Neural progenitor cell (in vitro differentiated cells): ENCODE data around the gene SPINK6.

Experiments used
- EZH2 ChIP-seq: fragments of 200-600 bp; sonication (generic); IDR thresholded peaks from 2 replicates; pipeline ENCODE4 v1.6.1; 2017; ENCODE audit warnings: antibody characterized with exemption, mild to moderate bottlenecking, moderate library complexity
- EZH2phosphoT487 ChIP-seq: fragments of 200-600 bp; sonication (generic); IDR thresholded peaks from 2 replicates; pipeline ENCODE4 v1.6.1; 2017; ENCODE audit warnings: antibody characterized with exemption
- TF ChIP-seq, protein P1 (sequence below): fragments of 200-600 bp; sonication (generic); IDR thresholded peaks from 2 replicates; pipeline ENCODE4 v1.5.1; 2017; ENCODE audit warnings: antibody characterized with exemption, mild to moderate bottlenecking

GRCh38 chr5:148209151-148209770, 6.4 kb downstream of the SPINK6 start:
- TF ChIP-seq, protein P1, sequence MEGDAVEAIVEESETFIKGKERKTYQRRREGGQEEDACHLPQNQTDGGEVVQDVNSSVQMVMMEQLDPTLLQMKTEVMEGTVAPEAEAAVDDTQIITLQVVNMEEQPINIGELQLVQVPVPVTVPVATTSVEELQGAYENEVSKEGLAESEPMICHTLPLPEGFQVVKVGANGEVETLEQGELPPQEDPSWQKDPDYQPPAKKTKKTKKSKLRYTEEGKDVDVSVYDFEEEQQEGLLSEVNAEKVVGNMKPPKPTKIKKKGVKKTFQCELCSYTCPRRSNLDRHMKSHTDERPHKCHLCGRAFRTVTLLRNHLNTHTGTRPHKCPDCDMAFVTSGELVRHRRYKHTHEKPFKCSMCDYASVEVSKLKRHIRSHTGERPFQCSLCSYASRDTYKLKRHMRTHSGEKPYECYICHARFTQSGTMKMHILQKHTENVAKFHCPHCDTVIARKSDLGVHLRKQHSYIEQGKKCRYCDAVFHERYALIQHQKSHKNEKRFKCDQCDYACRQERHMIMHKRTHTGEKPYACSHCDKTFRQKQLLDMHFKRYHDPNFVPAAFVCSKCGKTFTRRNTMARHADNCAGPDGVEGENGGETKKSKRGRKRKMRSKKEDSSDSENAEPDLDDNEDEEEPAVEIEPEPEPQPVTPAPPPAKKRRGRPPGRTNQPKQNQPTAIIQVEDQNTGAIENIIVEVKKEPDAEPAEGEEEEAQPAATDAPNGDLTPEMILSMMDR = no peak
- no peak for TF ChIP-seq EZH2phosphoT487
- TF ChIP-seq EZH2 = no peak
